SK-N-SH (cell line): Measurements from ENCODE around the gene DIP2A. TPM values are rescaled to one million over a fixed set of nuclear protein-coding genes. Genes with fewer than 3 reads are reported as not detected.

Source experiments
- CTCF ChIA-PET: fragments of 300-600, 350-600 bp; formaldehyde crosslinking; extraction: SDS; loops from one replicate; lab custom pipeline; 2021; lab: Yijun Ruan, JAX
- POLR2A ChIA-PET: fragments of 350-600 bp; sonication (Branson Sonifier 250); formaldehyde crosslinking; extraction: SDS; loops from one replicate; lab custom pipeline; 2020; ENCODE audit warnings: antibody characterized with exemption, inconsistent platforms; lab: Yijun Ruan, JAX
- DNase-seq: peaks from one replicate; pipeline ENCODE4 v3.0.0; 2012
- H2AFZ ChIP-seq: fragments of 200-600 bp; sonication (generic); 2 replicates; pipeline ENCODE4 v1.8.1; 2016; ENCODE audit warnings: antibody characterized with exemption, mild to moderate bottlenecking, low read depth
- H3F3A ChIP-seq: fragments of 200-600 bp; sonication (generic); replicated peaks from 2 replicates; pipeline ENCODE3; 2016; ENCODE audit warnings: antibody characterized with exemption, mild to moderate bottlenecking; ENCODE audit not compliant: insufficient read depth
- H3K27ac ChIP-seq, 2 experiments: fragments of 200-500 bp in 1 of 2; fragments of 200-600 bp in 1 of 2; sonication (Bioruptor generic) in 1 of 2; sonication (generic), shearing (Covaris generic) in 1 of 2; 2 replicates each; pipeline versions ENCODE4 v1.5.1 to v1.6.1; 2014 to 2016; ENCODE audit warnings: low read depth in 2 of 2, inconsistent platforms in 1 of 2, low read length in 1 of 2, mild to moderate bottlenecking in 1 of 2, mixed read lengths in 1 of 2
- H3K27me3 ChIP-seq: fragments of 200-600 bp; sonication (generic), shearing (Covaris generic); 2 replicates; pipeline ENCODE4 v1.6.1; 2016; ENCODE audit warnings: mixed run types; ENCODE audit not compliant: insufficient read depth
- H3K36me3 ChIP-seq, 2 experiments: fragments of 200-500 bp in 1 of 2; fragments of 200-600 bp in 1 of 2; sonication (Bioruptor generic) in 1 of 2; sonication (generic) in 1 of 2; replicated peaks in 1 of 2; 2 replicates each; pipeline versions ENCODE3 to v1.5.1; 2014 to 2016; ENCODE audit warnings: low read length in 1 of 2, mild to moderate bottlenecking in 1 of 2; ENCODE audit not compliant: insufficient read depth in 2 of 2, control insufficient read depth in 1 of 2
- H3K4me1 ChIP-seq, 2 experiments: fragments of 200-500 bp in 1 of 2; fragments of 200-600 bp in 1 of 2; sonication (Bioruptor generic) in 1 of 2; sonication (generic), shearing (Covaris generic) in 1 of 2; 2 replicates each; pipeline versions ENCODE4 v1.5.1 to v1.6.1; 2014 to 2016; ENCODE audit warnings: low read depth in 1 of 2, low read length in 1 of 2, mixed run types in 1 of 2; ENCODE audit not compliant: insufficient read depth in 2 of 2, control insufficient read depth in 1 of 2
- H3K4me2 ChIP-seq: fragments of 200-600 bp; sonication (generic), shearing (Covaris generic); 2 replicates; pipeline ENCODE4 v1.6.1; 2017; ENCODE audit warnings: mixed run types
- H3K4me3 ChIP-seq, 2 experiments: fragments of 200-500 bp in 1 of 2; fragments of 200-600 bp in 1 of 2; sonication (Bioruptor generic) in 1 of 2; sonication (generic), shearing (Covaris generic) in 1 of 2; 2 replicates each; pipeline versions ENCODE4 v1.5.1 to v1.8.1; 2014 to 2016; ENCODE audit warnings: low read depth in 2 of 2, inconsistent platforms in 1 of 2, low read length in 1 of 2, mild to moderate bottlenecking in 1 of 2, mixed read lengths in 1 of 2, moderate library complexity in 1 of 2
- H3K79me2 ChIP-seq: fragments of 200-600 bp; sonication (generic); 2 replicates; pipeline ENCODE4 v1.8.1; 2017; ENCODE audit warnings: mild to moderate bottlenecking; ENCODE audit not compliant: insufficient read depth
- H3K9ac ChIP-seq: fragments of 200-600 bp; sonication (generic); 2 replicates; pipeline ENCODE4 v1.6.1; 2017; ENCODE audit warnings: mixed run types
- H3K9me2 ChIP-seq: fragments of 200-600 bp; sonication (generic); 2 replicates; pipeline ENCODE4 v1.6.1; 2017; ENCODE audit warnings: mixed run types
- H3K9me3 ChIP-seq: fragments of 200-600 bp; sonication (generic); 2 replicates; pipeline ENCODE4 v1.6.1; 2017; ENCODE audit warnings: mixed run types, mild to moderate bottlenecking, moderate library complexity
- H4K20me1 ChIP-seq: fragments of 200-600 bp; sonication (generic); 2 replicates; pipeline ENCODE4 v1.6.1; 2017; ENCODE audit warnings: mild to moderate bottlenecking, mixed run types; ENCODE audit not compliant: insufficient read depth
- CHD2 ChIP-seq: fragments of 150-350 bp; IDR thresholded peaks from 2 replicates; pipeline ENCODE4 v1.6.1; 2018; ENCODE audit warnings: low read length; ENCODE audit not compliant: partially characterized antibody
- ELF1 ChIP-seq: IDR thresholded peaks from 2 replicates; pipeline ENCODE4 v1.4.0; 2012
- EZH2phosphoT487 ChIP-seq: fragments of 200-600 bp; sonication (generic); IDR thresholded peaks from 2 replicates; pipeline ENCODE4 v1.6.1; 2017; ENCODE audit warnings: low read depth, mixed run types, mild to moderate bottlenecking, antibody characterized with exemption, moderate library complexity, borderline replicate concordance
- FOSL2 ChIP-seq: IDR thresholded peaks from 2 replicates; pipeline ENCODE4 v1.4.0; 2012; ENCODE audit warnings: low read depth, mild to moderate bottlenecking, moderate library complexity, borderline replicate concordance
- FOXJ3 ChIP-seq: sonication (generic); formaldehyde crosslinking; IDR thresholded peaks from 2 replicates; pipeline ENCODE4 v1.5.1; 2020; ENCODE audit warnings: mild to moderate bottlenecking, missing genetic modification reagents
- GABPA ChIP-seq: IDR thresholded peaks from 2 replicates; pipeline ENCODE4 v1.4.0; 2012; ENCODE audit warnings: low read depth, mild to moderate bottlenecking
- IRF3 ChIP-seq: fragments of 150-350 bp; IDR thresholded peaks from 2 replicates; pipeline ENCODE4 v1.6.1; 2016; ENCODE audit warnings: mild to moderate bottlenecking, low read depth, low read length
- MAX ChIP-seq: IDR thresholded peaks from 2 replicates; pipeline ENCODE4 v1.4.0; 2012; ENCODE audit warnings: low read depth
- MEF2A ChIP-seq: IDR thresholded peaks from 2 replicates; pipeline ENCODE4 v1.4.0; 2012; ENCODE audit warnings: low read depth, borderline replicate concordance
- NFIC ChIP-seq: IDR thresholded peaks from 2 replicates; pipeline ENCODE4 v1.4.0; 2012; ENCODE audit warnings: borderline replicate concordance
- RCOR1 ChIP-seq: fragments of 150-350 bp; IDR thresholded peaks from 2 replicates; pipeline ENCODE4 v1.6.1; 2017; ENCODE audit warnings: antibody characterized with exemption, low read length
- RFX5 ChIP-seq: IDR thresholded peaks from 2 replicates; pipeline ENCODE4 v1.6.1; 2012; ENCODE audit warnings: mild to moderate bottlenecking, improper control_type of control experiment, low read length
- RXRA ChIP-seq: IDR thresholded peaks from 2 replicates; pipeline ENCODE4 v1.4.0; 2012; ENCODE audit warnings: low read depth, mild to moderate bottlenecking, borderline replicate concordance
- SIN3A ChIP-seq: IDR thresholded peaks from 2 replicates; pipeline ENCODE4 v1.6.1; 2012; ENCODE audit warnings: low read depth, mild to moderate bottlenecking, low read length, moderate library complexity, borderline replicate concordance
- SMC3 ChIP-seq: IDR thresholded peaks from 2 replicates; pipeline ENCODE4 v1.6.1; 2012; ENCODE audit warnings: low read depth, low read length, improper control_type of control experiment
- TCF12 ChIP-seq: IDR thresholded peaks from 2 replicates; pipeline ENCODE4 v1.4.0; 2012
- TEAD4 ChIP-seq: IDR thresholded peaks from 2 replicates; pipeline ENCODE4 v1.4.0; 2012; ENCODE audit warnings: mild to moderate bottlenecking, borderline replicate concordance; ENCODE audit not compliant: insufficient read depth
- USF1 ChIP-seq: IDR thresholded peaks from 2 replicates; pipeline ENCODE4 v1.4.0; 2012; ENCODE audit warnings: low read depth, borderline replicate concordance
- USF2 ChIP-seq: fragments of 150-350 bp; IDR thresholded peaks from 2 replicates; pipeline ENCODE4 v1.6.1; 2017; ENCODE audit warnings: antibody characterized with exemption, low read length, low read depth, borderline replicate concordance
- WGBS: methylation state at CpG from one replicate; pipeline ENCODE4 v1.1.6; 2017; ENCODE audit warnings: low lambda C conversion rate; 5-methylcytosine and 5-hydroxymethylcytosine counted together
- polyA plus RNA-seq, 3 experiments: library from polyadenylated mRNA; depleted of rRNA; stranded (reverse); fragments of >200 nt; gene quantifications; 2 replicates each; pipeline ENCODE4 v1.2.3, GENCODE V29; 2012

The DIP2A gene
- polyA plus RNA-seq, 1 of the 3 experiments (the other 2 are of a cell fraction): 26.9 TPM

- no peak overlapping the region for H3K4me3 ChIP-seq
- H2AFZ ChIP-seq: no peak overlapping the region
- H4K20me1 ChIP-seq: no peaks in the 10 kb centered on the region
- H3K9me3 ChIP-seq: no peaks in the 10 kb centered on the region
- ChIA-PET POLR2A (no interaction called here), CTCF (no interaction called here)
- no peak overlapping the region for H3K27ac ChIP-seq
- WGBS: 89% methylated on average over 8 of the region's 8 CpGs
- H3K79me2 ChIP-seq: no peaks in the 10 kb centered on the region
- DNase-seq: no peak
- H3F3A ChIP-seq: no peaks in the 10 kb centered on the region
- H3K9me2 ChIP-seq: no peaks in the 10 kb centered on the region
- peaks cover 41 to 71% of the 10 kb centered on the region in 2 experiments for H3K36me3 ChIP-seq
- no peaks in the 10 kb centered on the region for H3K4me1 ChIP-seq
- no peak overlapping the region for H3K9ac ChIP-seq
- no peaks in the 10 kb centered on the region for H3K27me3 ChIP-seq
- no peak for TF ChIP-seq MEF2A
- TF ChIP-seq EZH2phosphoT487: no peak
- TF ChIP-seq SMC3: no peak
- no peak for TF ChIP-seq ELF1
- TF ChIP-seq RXRA: no peak
- TF ChIP-seq FOSL2: no peak
- no peak for TF ChIP-seq USF1
- TF ChIP-seq NFIC: no peak
- TF ChIP-seq RCOR1: no peak
- no peak for TF ChIP-seq USF2
- no peak for TF ChIP-seq TEAD4
- H3K4me2 ChIP-seq: no peak overlapping the region
These were observed 85.3 kb downstream of the DIP2A start for GRCh38 chr21:46544003-46544402.

GRCh38 chr21:46544824-46545223 lies 86.1 kb downstream of the DIP2A start:
- ChIA-PET POLR2A (no interaction called here), CTCF (no interaction called here)
- Histone ChIP-seq H3K36me3 (peaks cover 42 to 71% of the 10 kb centered on the region in 2 experiments), H3K79me2 (no peaks in the 10 kb centered on the region), H3F3A (no peaks in the 10 kb centered on the region), H3K4me3 (no peak overlapping the region), H3K4me1 (no peaks in the 10 kb centered on the region), H3K27ac (no peak overlapping the region), H3K9ac (no peak overlapping the region), H3K9me2 (no peaks in the 10 kb centered on the region), H4K20me1 (no peaks in the 10 kb centered on the region), H3K4me2 (no peak overlapping the region), H3K27me3 (no peaks in the 10 kb centered on the region), H3K9me3 (no peaks in the 10 kb centered on the region), H2AFZ (no peak overlapping the region)
- no peak for DNase-seq
- 99% methylated on average over 5 of the region's 5 CpGs for WGBS
- TF ChIP-seq FOXJ3 (no peak), RXRA (no peak), RFX5 (no peak), RCOR1 (no peak), CHD2 (no peak), TCF12 (no peak), MAX (no peak), GABPA (no peak), SIN3A (no peak), IRF3 (no peak), FOSL2 (no peak), USF1 (no peak)
